Measurements from ENCODE around the gene GPD2.
A peak's percentile ranks its signal among the peaks of the same experiment; 100 is the strongest.

Gene GPD2

GRCh38 chr2:156581280-156581679 lies 145.1 kb downstream of the GPD2 start:
- H3K4me3 ChIP-seq (ENCODE audit: low read depth, low read length) = no peak overlapping the region
- TF ChIP-seq CTCF (IDR thresholded peaks at IDR 0.05; ENCODE audit: borderline replicate concordance, insufficient read depth, low read depth, low read length) = no peak

DNA sequence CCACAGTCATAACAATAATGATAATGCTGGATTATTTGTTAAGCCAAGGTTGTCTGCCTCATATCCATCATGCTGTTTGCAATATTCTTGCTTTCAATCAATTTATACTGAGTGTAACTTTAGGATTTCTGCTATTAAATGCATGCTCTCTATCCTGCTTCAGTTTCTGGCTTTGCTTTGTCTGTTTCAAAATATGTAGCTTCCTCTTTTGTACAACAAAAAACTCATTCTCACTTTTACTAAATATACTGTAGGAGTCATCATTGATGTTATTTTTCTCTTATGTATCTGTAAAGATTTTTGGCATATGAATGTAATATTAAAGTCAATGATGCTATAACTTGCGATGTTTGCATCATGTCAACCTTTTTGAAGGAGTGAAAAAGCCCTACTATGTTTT lies 149.3 kb downstream of the GPD2 start:
- no peak overlapping the region for H3K4me3 ChIP-seq (ENCODE audit: low read depth, low read length)
- no peak for TF ChIP-seq CTCF (IDR thresholded peaks at IDR 0.05; ENCODE audit: borderline replicate concordance, insufficient read depth, low read depth, low read length)

GRCh38 chr2:156586621-156587020 lies 150.4 kb downstream of the GPD2 start:
- TF ChIP-seq CTCF (IDR thresholded peaks at IDR 0.05; ENCODE audit: borderline replicate concordance, insufficient read depth, low read depth, low read length) = no peak
- no peak overlapping the region for H3K4me3 ChIP-seq (ENCODE audit: low read depth, low read length)

GRCh38 chr2:156589381-156590079 lies 153.4 kb downstream of the GPD2 start:
- TF ChIP-seq CTCF (IDR thresholded peaks at IDR 0.05; ENCODE audit: borderline replicate concordance, insufficient read depth, low read depth, low read length) = peak; percentile 32; the same call in 1 of the 2 replicates

DNA sequence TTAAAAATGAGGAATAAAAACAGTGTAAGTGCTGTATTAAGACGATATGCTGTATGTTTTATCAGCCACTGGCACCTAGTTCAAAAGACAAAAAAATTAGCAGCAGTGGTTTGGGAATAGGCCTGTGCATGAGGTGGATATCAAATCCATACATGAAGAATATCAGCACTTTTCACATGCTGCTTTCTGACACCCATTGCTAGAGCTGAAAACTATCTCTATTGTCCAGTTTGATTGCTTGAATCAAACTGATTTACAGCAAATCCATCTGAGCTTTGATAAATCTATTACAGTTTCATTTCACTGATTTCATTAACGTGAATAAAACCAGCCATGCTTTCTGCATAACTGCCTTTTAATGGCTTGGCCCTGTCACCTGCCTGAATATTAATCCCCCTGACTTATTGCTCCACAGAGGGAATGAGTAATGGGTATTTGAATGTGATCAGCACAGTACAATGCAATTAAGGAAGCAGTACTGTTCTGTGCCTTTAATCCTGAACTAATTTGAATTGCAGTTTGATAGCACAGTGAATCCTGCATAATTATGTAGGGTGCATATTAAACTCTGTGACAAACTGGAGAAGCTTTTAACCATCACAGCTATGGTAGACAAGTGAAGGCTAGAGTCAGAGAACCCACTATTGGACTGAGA lies 154.0 kb downstream of the GPD2 start:
- no peak overlapping the region for H3K4me3 ChIP-seq (ENCODE audit: low read depth, low read length)
- no peak for TF ChIP-seq CTCF (IDR thresholded peaks at IDR 0.05; ENCODE audit: borderline replicate concordance, insufficient read depth, low read depth, low read length)

More at GRCh38 chr2:156589381-156590079, 153.4 kb downstream of the GPD2 start:
- H3K4me3 ChIP-seq (ENCODE audit: low read depth, low read length) = no peak overlapping the region

DNA sequence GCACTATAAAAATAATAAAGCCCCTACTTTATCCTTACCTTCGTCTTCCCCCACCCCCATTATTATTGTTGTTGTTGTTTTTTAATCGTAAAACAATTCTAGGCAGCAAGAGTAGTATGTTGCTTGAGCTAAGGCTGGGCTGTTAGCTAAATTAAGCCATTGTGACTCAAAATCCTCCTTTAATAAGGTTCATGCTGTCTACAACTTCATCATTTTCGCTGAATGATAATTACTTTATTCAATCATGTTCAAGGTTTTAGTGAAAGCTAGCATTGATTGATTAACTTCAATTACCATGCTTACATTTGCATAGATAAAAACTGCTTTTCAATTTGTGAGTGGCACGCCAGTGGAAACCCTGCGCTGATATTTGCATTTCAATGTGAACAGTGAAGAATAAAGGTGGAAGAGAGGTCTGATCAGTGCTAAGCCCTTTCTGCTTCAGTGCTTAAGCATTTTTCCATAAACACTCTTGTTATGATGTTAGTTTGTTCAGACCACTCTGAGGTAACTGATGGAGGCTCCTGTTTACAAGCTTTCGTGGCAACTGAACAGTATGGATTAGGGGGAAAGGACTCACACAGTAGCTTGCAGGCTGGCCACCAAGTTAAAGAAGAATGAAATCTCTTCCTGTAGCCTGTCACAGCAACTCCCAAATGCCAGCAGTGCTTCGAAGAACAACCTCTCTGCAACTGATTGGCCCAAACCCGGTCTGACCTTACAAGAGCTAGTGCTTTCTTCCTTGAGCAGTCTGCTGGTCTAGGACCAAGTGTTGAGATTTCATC lies 156.8 kb downstream of the GPD2 start:
- no peak for TF ChIP-seq CTCF (IDR thresholded peaks at IDR 0.05; ENCODE audit: borderline replicate concordance, insufficient read depth, low read depth, low read length)
- no peak overlapping the region for H3K4me3 ChIP-seq (ENCODE audit: low read depth, low read length)

Data from GM12875 (cell line).